A549 (cell line): Measurements from ENCODE around the gene NANS. TPM values are rescaled to one million over a fixed set of nuclear protein-coding genes. Genes with fewer than 3 reads are reported as not detected.
A peak's percentile ranks its signal among the peaks of the same experiment; 100 is the strongest.

Source experiments
- ATOH8 ChIP-seq: fragments of 250-450 bp; sonication (Bioruptor Pico); IDR thresholded peaks from 2 replicates; pipeline ENCODE4 v1.5.0; 2020; ENCODE audit warnings: low read depth, mild to moderate bottlenecking, moderate library complexity
- BHLHE40 ChIP-seq: IDR thresholded peaks from 2 replicates; pipeline ENCODE4 v1.6.1; 2012; ENCODE audit warnings: low read depth, low read length, inconsistent platforms
- CBX2 ChIP-seq: fragments of 200-600 bp; sonication (generic); IDR thresholded peaks from 2 replicates; pipeline ENCODE4 v1.6.1; 2016; ENCODE audit warnings: low read depth, mild to moderate bottlenecking, borderline replicate concordance
- CBX8 ChIP-seq: fragments of 200-600 bp; sonication (generic); IDR thresholded peaks from 2 replicates; pipeline ENCODE4 v1.6.1; 2016
- CHD2 ChIP-seq: fragments of 150-350 bp; IDR thresholded peaks from 2 replicates; pipeline ENCODE4 v1.6.1; 2014; ENCODE audit warnings: low read length; ENCODE audit not compliant: partially characterized antibody
- CHD4 ChIP-seq: fragments of 200-600 bp; sonication (generic); IDR thresholded peaks from 2 replicates; pipeline ENCODE4 v1.6.1; 2016; ENCODE audit warnings: antibody characterized with exemption, mild to moderate bottlenecking, borderline replicate concordance
- CTCF ChIP-seq: fragments of >200 bp; sonication (Bioruptor Twin); formaldehyde crosslinking; IDR thresholded peaks from 3 replicates; pipeline ENCODE4 v1.5.1; 2016
- E2F6 ChIP-seq: IDR thresholded peaks from 2 replicates; pipeline ENCODE4 v1.6.1; 2012; ENCODE audit warnings: low read depth, borderline replicate concordance
- EHMT2 ChIP-seq: fragments of 200-600 bp; sonication (generic); IDR thresholded peaks from 2 replicates; pipeline ENCODE4 v1.6.1; 2016; ENCODE audit warnings: antibody characterized with exemption, low read depth, mild to moderate bottlenecking, moderate library complexity
- EP300 ChIP-seq, 2 experiments: fragments of >200 bp; sonication (Bioruptor Twin); formaldehyde crosslinking; IDR thresholded peaks; 2 replicates in 1 of 2; 3 replicates in 1 of 2; pipeline ENCODE4 v1.6.1; 2016 to 2017
- ESRRA ChIP-seq: fragments of 150-350 bp; IDR thresholded peaks from 2 replicates; pipeline ENCODE4 v1.6.1; 2014; ENCODE audit warnings: mild to moderate bottlenecking, low read length, borderline replicate concordance
- FOSL2 ChIP-seq, 2 experiments: fragments of 450-650 bp in 1 of 2; fragments of >200 bp in 1 of 2; sonication (Bioruptor Twin) in 1 of 2; formaldehyde crosslinking; IDR thresholded peaks; 2 replicates each; pipeline versions ENCODE4 v1.5.0 to v1.6.1; 2016 to 2020; ENCODE audit warnings: mild to moderate bottlenecking in 1 of 2, moderate library complexity in 1 of 2
- FOXS1 ChIP-seq: fragments of 250-450 bp; sonication (Bioruptor Pico); IDR thresholded peaks from 2 replicates; pipeline ENCODE4 v1.5.0; 2020; ENCODE audit warnings: mild to moderate bottlenecking, moderate library complexity
- HDAC2 ChIP-seq: fragments of 200-600 bp; sonication (generic); IDR thresholded peaks from 2 replicates; pipeline ENCODE4 v1.6.1; 2016
- HEYL ChIP-seq: fragments of 250-450 bp; sonication (Bioruptor Pico); IDR thresholded peaks from 2 replicates; pipeline ENCODE4 v1.8.0; 2021; ENCODE audit warnings: mild to moderate bottlenecking, moderate library complexity
- HOXB13 ChIP-seq: fragments of 250-450 bp; sonication (Bioruptor Pico); IDR thresholded peaks from 2 replicates; pipeline ENCODE4 v1.5.0; 2020; ENCODE audit warnings: low read depth, mild to moderate bottlenecking, moderate library complexity
- HOXB5 ChIP-seq: fragments of 250-450 bp; sonication (Bioruptor Pico); IDR thresholded peaks from 2 replicates; pipeline ENCODE4 v1.5.0; 2020; ENCODE audit warnings: mild to moderate bottlenecking, moderate library complexity
- KDM1A ChIP-seq: fragments of 200-600 bp; sonication (generic); IDR thresholded peaks from 2 replicates; pipeline ENCODE4 v1.6.1; 2016; ENCODE audit warnings: low read depth, mild to moderate bottlenecking
- KDM5A ChIP-seq: fragments of 200-600 bp; sonication (generic); IDR thresholded peaks from 2 replicates; pipeline ENCODE4 v1.6.1; 2016; ENCODE audit warnings: antibody characterized with exemption, mild to moderate bottlenecking
- MAFK ChIP-seq: fragments of 450-650 bp; IDR thresholded peaks from 2 replicates; pipeline ENCODE4 v1.6.1; 2014; ENCODE audit not compliant: partially characterized antibody
- MAX ChIP-seq: IDR thresholded peaks from 2 replicates; pipeline ENCODE4 v1.6.1; 2012
- MAZ ChIP-seq: fragments of 150-350 bp; IDR thresholded peaks from 2 replicates; pipeline ENCODE4 v1.6.1; 2014; ENCODE audit warnings: antibody characterized with exemption, low read depth, low read length, borderline replicate concordance
- MYC ChIP-seq: IDR thresholded peaks from 2 replicates; pipeline ENCODE4 v1.6.1; 2012; ENCODE audit warnings: mild to moderate bottlenecking, inconsistent platforms, low read length, improper control_type of control experiment, borderline replicate concordance
- NFE2L2 ChIP-seq: fragments of 150-350 bp; conservative IDR thresholded peaks from 2 replicates; pipeline ENCODE4 v1.6.1; 2014; ENCODE audit warnings: low read length
- NPAS2 ChIP-seq: fragments of 250-450 bp; sonication (Bioruptor Pico); IDR thresholded peaks from 2 replicates; pipeline ENCODE4 v1.8.0; 2022; ENCODE audit warnings: mild to moderate bottlenecking, moderate library complexity, borderline replicate concordance
- NR3C1 ChIP-seq: fragments of >200 bp; sonication (Bioruptor Twin); formaldehyde crosslinking; IDR thresholded peaks from 3 replicates; pipeline ENCODE4 v1.6.1; 2017
- PBX3 ChIP-seq: IDR thresholded peaks from 2 replicates; pipeline ENCODE4 v1.6.1; 2012
- PHF8 ChIP-seq: fragments of 200-600 bp; sonication (generic); IDR thresholded peaks from 2 replicates; pipeline ENCODE4 v1.6.1; 2016; ENCODE audit warnings: low read depth, mild to moderate bottlenecking, antibody characterized with exemption, moderate library complexity, borderline replicate concordance
- POLR2A ChIP-seq: IDR thresholded peaks from 2 replicates; pipeline ENCODE4 v1.6.1; 2012; ENCODE audit warnings: mild to moderate bottlenecking, low read length
- POLR2AphosphoS2 ChIP-seq: conservative IDR thresholded peaks from 2 replicates; pipeline ENCODE4 v1.6.1; 2012; ENCODE audit warnings: low read length, improper control_type of control experiment, inconsistent platforms
- RCOR1 ChIP-seq: fragments of 150-350 bp; IDR thresholded peaks from 2 replicates; pipeline ENCODE4 v1.6.1; 2014; ENCODE audit warnings: antibody characterized with exemption, low read length, low read depth
- RFX5 ChIP-seq: fragments of 450-650 bp; IDR thresholded peaks from 2 replicates; pipeline ENCODE4 v1.7.1; 2014; ENCODE audit warnings: antibody characterized with exemption, mild to moderate bottlenecking, moderate library complexity
- RNF2 ChIP-seq: fragments of 200-600 bp; sonication (generic); IDR thresholded peaks from 2 replicates; pipeline ENCODE4 v1.6.1; 2016; ENCODE audit warnings: low read depth, mild to moderate bottlenecking, antibody characterized with exemption, moderate library complexity, borderline replicate concordance
- SMC3 ChIP-seq: fragments of >200 bp; sonication (Bioruptor Twin); formaldehyde crosslinking; IDR thresholded peaks from 3 replicates; pipeline ENCODE4 v1.6.1; 2018; ENCODE audit warnings: inconsistent platforms
- SREBF2 ChIP-seq: fragments of 450-650 bp; IDR thresholded peaks from 2 replicates; pipeline ENCODE4 v1.6.1; 2014; ENCODE audit warnings: mild to moderate bottlenecking, moderate library complexity
- TP53 ChIP-seq: fragments of 250-450 bp; sonication (Bioruptor Pico); IDR thresholded peaks from 2 replicates; pipeline ENCODE4 v1.5.0; 2021; ENCODE audit warnings: mild to moderate bottlenecking, moderate library complexity
- USF2 ChIP-seq: fragments of 450-650 bp; IDR thresholded peaks from 2 replicates; pipeline ENCODE4 v1.6.1; 2014; ENCODE audit warnings: antibody characterized with exemption
- ZC3H11A ChIP-seq: fragments of 450-650 bp; IDR thresholded peaks from 2 replicates; pipeline ENCODE4 v1.6.1; 2014; ENCODE audit warnings: antibody characterized with exemption, mild to moderate bottlenecking
- ZFP36 ChIP-seq: fragments of 450-650 bp; IDR thresholded peaks from 2 replicates; pipeline ENCODE4 v1.6.1; 2014; ENCODE audit warnings: borderline replicate concordance; ENCODE audit not compliant: partially characterized antibody
- ZSCAN20 ChIP-seq: fragments of 250-450 bp; sonication (Bioruptor Pico); IDR thresholded peaks from 2 replicates; pipeline ENCODE4 v1.8.0; 2022; ENCODE audit warnings: mild to moderate bottlenecking, moderate library complexity
- polyA plus RNA-seq, 4 experiments: library from polyadenylated mRNA; depleted of rRNA in 3 of 4; stranded (reverse); fragments of >200 nt; fragmentation: RNase III in 1 of 4; extraction: RNeasy Plus Mini Kit Qiagen cat#74134 plus additional on column Dnase treatment in 1 of 4; gene quantifications; 2 replicates in 3 of 4; 3 replicates in 1 of 4; pipeline ENCODE4 v1.2.3, GENCODE V29; 2011 to 2017

NANS gene
- polyA plus RNA-seq, 2 of the 4 experiments (the other 2 are of a cell fraction): 56.8 to 70.2 TPM

- TF ChIP-seq CTCF: peak; percentile 38; the same call in 2 of the 3 replicates
- TF ChIP-seq MYC: peak; percentile 24; the same call in 1 of the 2 replicates
- no peak for TF ChIP-seq ESRRA
- TF ChIP-seq RNF2: no peak
- no peak for TF ChIP-seq KDM5A
- TF ChIP-seq NR3C1: no peak
- TF ChIP-seq SMC3: peak; percentile 39
- TF ChIP-seq EP300 (IDR thresholded peaks at IDR 0.05): no peak
- no peak for TF ChIP-seq NFE2L2
- TF ChIP-seq HOXB5: no peak
- TF ChIP-seq PBX3: no peak
- no peak for TF ChIP-seq TP53 (CRISPR knock-in tag)
- peak; percentile 39; the same call in 1 of the 2 replicates for TF ChIP-seq PHF8
- no peak for TF ChIP-seq CBX2
- no peak for TF ChIP-seq SREBF2
- no peak for TF ChIP-seq EHMT2
- no peak for TF ChIP-seq ZFP36
- no peak for TF ChIP-seq MAFK
- no peak for TF ChIP-seq MAZ
- TF ChIP-seq HEYL: no peak
- TF ChIP-seq ZC3H11A: no peak
- no peak for TF ChIP-seq BHLHE40
- TF ChIP-seq FOXS1 (CRISPR knock-in tag): no peak
- no peak for TF ChIP-seq POLR2AphosphoS2
- peak; percentile 89 for TF ChIP-seq E2F6
- TF ChIP-seq USF2: no peak
- peak; percentile 96 for TF ChIP-seq MAX
- TF ChIP-seq HOXB13 (CRISPR knock-in tag): no peak
- no peak for TF ChIP-seq NPAS2 (CRISPR knock-in tag)
- no peak for TF ChIP-seq RCOR1
- peak; percentile 34 for TF ChIP-seq POLR2A
- no peak for TF ChIP-seq FOSL2 (IDR thresholded peaks at IDR 0.05)
- TF ChIP-seq FOSL2 (CRISPR knock-in tag; IDR thresholded peaks at IDR 0.05): no peak
- no peak for TF ChIP-seq CHD2
- no peak for TF ChIP-seq CHD4
- TF ChIP-seq KDM1A: no peak
- no peak for TF ChIP-seq RFX5
- TF ChIP-seq ATOH8 (CRISPR knock-in tag): no peak
- TF ChIP-seq HDAC2: no peak
- TF ChIP-seq ZSCAN20 (CRISPR knock-in tag): no peak
- no peak for TF ChIP-seq CBX8
Measured at GRCh38 chr9:98118640-98119601, 62.4 kb downstream of the NANS start, which contains the start of gene TRIM14 (continued).
